H1 (cell line): ENCODE results near the gene PCYT1B. TPM values are rescaled to one million over a fixed set of nuclear protein-coding genes. Genes with fewer than 3 reads are reported as not detected.

Experiments used
- CTCF ChIA-PET: fragments of 300-600 bp; sonication (Branson Sonifier 250); formaldehyde crosslinking; loops from one replicate; lab custom pipeline; 2021; ENCODE audit not compliant: partially characterized antibody; lab: Charles Lee
- POLR2A ChIA-PET: fragments of 300-600 bp; sonication (Branson Sonifier 250); formaldehyde crosslinking; loops from one replicate; lab custom pipeline; 2021; ENCODE audit warnings: inconsistent platforms; ENCODE audit not compliant: partially characterized antibody; lab: Charles Lee
- DNase-seq, 2 experiments: peaks; one replicate each; pipeline versions ENCODE4 v3.0.0 to v3.0.0-alpha.2; 2010 to 2022; ENCODE audit warnings: low spot score in 2 of 2, low read depth in 1 of 2, mixed read lengths in 1 of 2
- FAIRE-seq: peaks from 2 replicates; lab custom pipeline; 2011; peaks lifted over from hg19 to GRCh38; lab: Jason Lieb, UNC
- H2AFZ ChIP-seq: 2 replicates; pipeline ENCODE4 v1.8.1; 2012; ENCODE audit warnings: low read length, inconsistent platforms
- H2AK5ac ChIP-seq: 2 replicates; pipeline ENCODE4 v1.6.1; 2013; ENCODE audit warnings: low read depth, low read length
- H2BK120ac ChIP-seq: replicated peaks from 2 replicates; pipeline ENCODE3; 2013; ENCODE audit warnings: low read depth, low read length, inconsistent platforms
- H2BK12ac ChIP-seq: 2 replicates; pipeline ENCODE4 v1.6.1; 2013; ENCODE audit warnings: low read depth, low read length
- H2BK15ac ChIP-seq: 2 replicates; pipeline ENCODE4 v1.6.1; 2013; ENCODE audit warnings: low read length
- H2BK20ac ChIP-seq: 2 replicates; pipeline ENCODE4 v1.6.1; 2013; ENCODE audit warnings: low read length
- H2BK5ac ChIP-seq: 2 replicates; pipeline ENCODE4 v1.6.1; 2013; ENCODE audit warnings: low read depth, low read length
- H3K14ac ChIP-seq: 2 replicates; pipeline ENCODE4 v1.6.1; 2013; ENCODE audit warnings: inconsistent platforms; ENCODE audit not compliant: insufficient read length
- H3K18ac ChIP-seq: 2 replicates; pipeline ENCODE4 v1.6.1; 2013; ENCODE audit warnings: low read length; ENCODE audit errors: extremely low read depth
- H3K23ac ChIP-seq: 2 replicates; pipeline ENCODE4 v1.6.1; 2013; ENCODE audit warnings: inconsistent platforms; ENCODE audit not compliant: insufficient read length
- H3K23me2 ChIP-seq: 2 replicates; pipeline ENCODE4 v1.6.1; 2013; ENCODE audit warnings: low read depth, low read length
- H3K27ac ChIP-seq: 2 replicates; pipeline ENCODE4 v1.6.1; 2011; ENCODE audit warnings: low read depth, low read length, inconsistent platforms
- H3K27me3 ChIP-seq, 4 experiments: replicated peaks in 1 of 4; 1 replicate in 1 of 4; 2 replicates in 3 of 4; pipeline versions ENCODE4 v1.6.1 to v1.8.1; 2011 to 2013; ENCODE audit warnings: low read length in 3 of 4, mild to moderate bottlenecking in 3 of 4, inconsistent platforms in 2 of 4, mixed read lengths in 2 of 4, moderate library complexity in 1 of 4; ENCODE audit not compliant: control insufficient read depth in 3 of 4, insufficient read depth in 3 of 4; ENCODE audit errors: extremely low read depth in 1 of 4
- H3K36me3 ChIP-seq, 4 experiments: 2 replicates each; pipeline versions ENCODE4 v1.6.1 to v1.8.1; 2011 to 2013; ENCODE audit warnings: mild to moderate bottlenecking in 4 of 4, low read length in 3 of 4, moderate library complexity in 2 of 4, control low read depth in 1 of 4, inconsistent platforms in 1 of 4; ENCODE audit not compliant: insufficient read depth in 4 of 4, control insufficient read depth in 2 of 4
- H3K4ac ChIP-seq: replicated peaks from 2 replicates; pipeline ENCODE3; 2013; ENCODE audit warnings: low read length, low read depth, mixed read lengths, inconsistent platforms; ENCODE audit not compliant: insufficient read length
- H3K4me1 ChIP-seq, 4 experiments: replicated peaks in 1 of 4; 1 replicate in 1 of 4; 2 replicates in 3 of 4; pipeline versions ENCODE4 v1.6.1 to v1.8.1; 2011 to 2013; ENCODE audit warnings: low read length in 3 of 4, inconsistent platforms in 2 of 4, mixed read lengths in 1 of 4; ENCODE audit not compliant: insufficient read depth in 4 of 4, control insufficient read depth in 3 of 4
- H3K4me2 ChIP-seq, 2 experiments: 2 replicates each; pipeline versions ENCODE4 v1.6.1 to v1.8.1; 2011 to 2013; ENCODE audit warnings: low read depth in 2 of 2, low read length in 2 of 2, control low read depth in 1 of 2, inconsistent platforms in 1 of 2, mild to moderate bottlenecking in 1 of 2; ENCODE audit not compliant: insufficient read depth in 1 of 2
- H3K4me3 ChIP-seq, 4 experiments: fragments of 200-600, 300-600 bp in 1 of 4; sonication (generic), shearing (Covaris generic), sonication (Bioruptor Twin) in 1 of 4; 2 replicates each; pipeline versions ENCODE4 v1.5.1 to v1.8.1; 2011 to 2016; ENCODE audit warnings: low read length in 4 of 4, low read depth in 3 of 4, control low read depth in 2 of 4, inconsistent platforms in 2 of 4, mild to moderate bottlenecking in 2 of 4, mixed read lengths in 1 of 4, moderate library complexity in 1 of 4; ENCODE audit not compliant: insufficient read depth in 2 of 4; ENCODE audit errors: extremely low read depth in 1 of 4
- H3K56ac ChIP-seq: replicated peaks from 2 replicates; pipeline ENCODE3; 2013; ENCODE audit warnings: low read depth, mild to moderate bottlenecking, mixed read lengths, low read length, inconsistent platforms; ENCODE audit not compliant: insufficient read length
- H3K79me1 ChIP-seq: 2 replicates; pipeline ENCODE4 v1.6.1; 2013; ENCODE audit warnings: low read depth, low read length, control low read depth
- H3K79me2 ChIP-seq, 2 experiments: 2 replicates each; pipeline versions ENCODE4 v1.6.1 to v1.8.1; 2012 to 2013; ENCODE audit warnings: low read length in 2 of 2, mild to moderate bottlenecking in 2 of 2, inconsistent platforms in 1 of 2; ENCODE audit not compliant: insufficient read depth in 2 of 2, control insufficient read depth in 1 of 2
- H3K9ac ChIP-seq, 4 experiments: replicated peaks in 1 of 4; 1 replicate in 1 of 4; 2 replicates in 3 of 4; pipeline versions ENCODE4 v1.6.1 to v1.8.1; 2011 to 2013; ENCODE audit warnings: low read depth in 3 of 4, low read length in 3 of 4, control low read depth in 2 of 4, mild to moderate bottlenecking in 2 of 4, moderate library complexity in 2 of 4, inconsistent platforms in 1 of 4; ENCODE audit errors: extremely low read depth in 1 of 4
- H3K9me3 ChIP-seq, 2 experiments: 2 replicates each; pipeline versions ENCODE4 v1.6.1 to v1.8.1; 2012 to 2013; ENCODE audit warnings: mild to moderate bottlenecking in 2 of 2, moderate library complexity in 2 of 2, control low read depth in 1 of 2, inconsistent platforms in 1 of 2, low read depth in 1 of 2, low read length in 1 of 2, mixed read lengths in 1 of 2; ENCODE audit not compliant: insufficient read depth in 2 of 2
- H4K20me1 ChIP-seq, 2 experiments: replicated peaks in 1 of 2; 2 replicates each; pipeline versions ENCODE3 to v1.8.1; 2011 to 2013; ENCODE audit warnings: inconsistent platforms in 2 of 2, low read length in 2 of 2, mild to moderate bottlenecking in 1 of 2; ENCODE audit not compliant: insufficient read depth in 2 of 2, control insufficient read depth in 1 of 2
- H4K5ac ChIP-seq: 2 replicates; pipeline ENCODE4 v1.6.1; 2013; ENCODE audit warnings: low read length, low read depth, mixed read lengths, inconsistent platforms; ENCODE audit not compliant: insufficient read length
- H4K8ac ChIP-seq: 2 replicates; pipeline ENCODE4 v1.8.0; 2013; ENCODE audit warnings: mild to moderate bottlenecking, moderate library complexity, low read length, inconsistent platforms; ENCODE audit not compliant: insufficient read depth; ENCODE audit errors: extremely low read depth
- H4K91ac ChIP-seq: replicated peaks from 2 replicates; pipeline ENCODE3; 2013; ENCODE audit warnings: low read length, mixed read lengths, inconsistent platforms; ENCODE audit not compliant: insufficient read length
- YY1 ChIP-seq: IDR thresholded peaks from 2 replicates; pipeline ENCODE4 v1.6.1; 2011; ENCODE audit warnings: low read depth, mild to moderate bottlenecking, low read length
- WGBS, 2 experiments: shearing (Covaris generic) in 1 of 2; methylation state at CpG; one replicate each; pipeline versions ENCODE4 v1.1.6 to v1.1.7; 2013 to 2015; ENCODE audit warnings: low lambda C conversion rate in 2 of 2, mixed read lengths in 2 of 2, inconsistent platforms in 1 of 2, low coverage in 1 of 2, missing lambda C conversion rate in 1 of 2; ENCODE audit not compliant: insufficient replicate concordance in 2 of 2, insufficient coverage in 1 of 2, insufficient read length in 1 of 2; ENCODE audit errors: extremely low coverage in 1 of 2, missing lambda C conversion rate in 1 of 2; 5-methylcytosine and 5-hydroxymethylcytosine counted together
- polyA plus RNA-seq, 7 experiments: library from polyadenylated mRNA; depleted of rRNA in 3 of 7; stranded (reverse) in 5 of 7; unstranded in 2 of 7; fragments of >200 nt in 5 of 7; fragments of 200-250 nt in 2 of 7; gene quantifications; 1 replicate in 5 of 7; 2 replicates in 1 of 7; 4 replicates in 1 of 7; pipeline versions ENCODE4 v1.2.1 to v1.2.3, GENCODE V29; 2011 to 2013; ENCODE audit warnings: missing spikeins in 2 of 7, mixed read lengths in 2 of 7
- total RNA-seq: library from RNA; stranded (reverse); fragmentation: NEBNext Ultra II Directional; extraction: Animal tissue kit (Norgen Biotek cat#: 25700); gene quantifications from 2 replicates; pipeline ENCODE4 v1.2.1, GENCODE V29; 2021

Gene PCYT1B
- total and polyA plus RNA-seq, 2 of the 8 experiments (the other 6 are each of a cell fraction or from before 2014, with no cell fraction given): 17.9 to 30.6 TPM

DNA sequence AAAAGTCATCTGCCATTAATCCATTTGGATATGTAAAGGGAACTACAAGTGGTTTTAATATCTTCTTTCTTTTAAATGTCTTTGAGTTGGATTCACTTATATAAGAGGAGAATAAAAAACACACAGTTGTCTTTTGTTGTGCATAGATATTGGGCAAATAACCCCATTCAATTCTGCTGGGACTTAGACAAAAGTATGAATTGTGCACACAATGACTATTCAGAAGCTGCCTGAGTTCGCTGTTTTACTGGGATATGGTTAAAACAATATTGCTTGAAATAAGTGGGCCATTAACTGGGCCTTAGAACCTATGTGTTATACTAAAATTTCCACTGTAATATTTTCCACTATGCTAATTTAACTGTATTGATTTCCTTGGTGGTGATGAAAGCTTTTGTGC lies 71.7 kb downstream of the PCYT1B start:
- Histone ChIP-seq H4K20me1 (no peaks in the 10 kb centered on the region), H4K8ac (no peak overlapping the region), H2BK12ac (no peak overlapping the region), H3K9ac (no peak overlapping the region), H3K4me1 (no peaks in the 10 kb centered on the region), H3K79me2 (no peaks in the 10 kb centered on the region), H3K18ac (no peak overlapping the region), H2BK20ac (no peak overlapping the region), H2BK120ac (no peak overlapping the region), H3K23me2 (no peaks in the 10 kb centered on the region), H2AFZ (no peak overlapping the region), H3K4ac (no peak overlapping the region), H3K36me3 (peaks cover 0 to 9% (median 0%) of the 10 kb centered on the region in 4 experiments; a peak in 1 of 8 replicates), H2AK5ac (no peak overlapping the region), H3K9me3 (no peaks in the 10 kb centered on the region), H2BK5ac (no peak overlapping the region), H3K79me1 (no peaks in the 10 kb centered on the region), H3K27me3 (no peaks in the 10 kb centered on the region), H3K27ac (no peak overlapping the region), H3K56ac (no peak overlapping the region), H3K23ac (no peak overlapping the region), H4K91ac (no peak overlapping the region), H3K4me3 (no peak overlapping the region), H2BK15ac (no peak overlapping the region), H3K4me2 (no peak overlapping the region), H3K14ac (no peak overlapping the region), H4K5ac (no peak overlapping the region)
- WGBS, 2 experiments: 78% methylated on average over 1 of the region's 1 CpG; no CpG with 5 or more reads in 1 of the 2 experiments
- DNase-seq (no peak), FAIRE-seq (no peak)
- ChIA-PET POLR2A (no interaction called here), CTCF (no interaction called here)
- no peak for TF ChIP-seq YY1
